DMS79 (cell line): ENCODE results near the gene THAP4.

Experiments
- DNase-seq: peaks from one replicate; lab custom pipeline; 2025; lab: John Stamatoyannopoulos, UW

THAP4 gene

GRCh38 chr2:241638940-241639339, 2.0 kb upstream of the THAP4 start:
- DNase-seq = no peak

- no peak for DNase-seq
These were observed 1.1 kb upstream of the THAP4 start for GRCh38 chr2:241637795-241638660.

GRCh38 chr2:241636182-241637017, 558 bp downstream of the THAP4 start:
- no peak for DNase-seq

- no peak for DNase-seq
These were observed 1.2 kb downstream of the THAP4 start for GRCh38 chr2:241635756-241636155.

- no peak for DNase-seq
These were observed 3.4 kb downstream of the THAP4 start for GRCh38 chr2:241633561-241633960.

GRCh38 chr2:241632478-241633325, 4.3 kb downstream of the THAP4 start:
- peak; percentile 55 for DNase-seq

GRCh38 chr2:241629762-241630435, 7.1 kb downstream of the THAP4 start:
- DNase-seq = peak; percentile 21

GRCh38 chr2:241627675-241628074, 9.3 kb downstream of the THAP4 start:
- DNase-seq = no peak

- no peak for DNase-seq
These were observed 16.6 kb downstream of the THAP4 start for GRCh38 chr2:241620419-241620769.

- DNase-seq = no peak
These were observed 17.1 kb downstream of the THAP4 start for GRCh38 chr2:241619597-241620418.

- DNase-seq = no peak
These were observed 18.1 kb downstream of the THAP4 start for GRCh38 chr2:241618829-241619228.

- no peak for DNase-seq
These were observed 18.6 kb downstream of the THAP4 start for GRCh38 chr2:241618296-241618805.

- no peak for DNase-seq
These were observed 19.4 kb downstream of the THAP4 start for GRCh38 chr2:241617431-241618154.

GRCh38 chr2:241616168-241617125, 20.5 kb downstream of the THAP4 start:
- DNase-seq = no peak

GRCh38 chr2:241615522-241616052, 21.4 kb downstream of the THAP4 start:
- DNase-seq = no peak

- DNase-seq = no peak
These were observed 21.9 kb downstream of the THAP4 start for GRCh38 chr2:241615041-241615440.

- DNase-seq = no peak
These were observed 23.8 kb downstream of the THAP4 start for GRCh38 chr2:241613017-241613780.
